ENCODE data around the gene RNF111. TPM values are rescaled to one million over a fixed set of nuclear protein-coding genes. Genes with fewer than 3 reads are reported as not detected.

RNF111 gene
- total RNA-seq, 1 experiment from 2014 or later: 13.3 TPM

GRCh38 chr15:58980351-58980939, 7.0 kb upstream of the RNF111 start:
- Histone ChIP-seq H3F3A (ENCODE audit: low read length, unreplicated experiment) (no peaks in the 10 kb centered on the region), H3K4me1 (ENCODE audit: insufficient read depth, low read length) (no peaks in the 10 kb centered on the region), H3K27me3 (ENCODE audit: low read length) (no peaks in the 10 kb centered on the region), H4K20me1 (ENCODE audit: low read length) (no peaks in the 10 kb centered on the region), H3K4me2 (ENCODE audit: low read length) (no peak overlapping the region), H3K27ac (ENCODE audit: low read length) (no peak overlapping the region), H3K36me3 (ENCODE audit: low read depth, low read length) (no peaks in the 10 kb centered on the region), H2AFZ (ENCODE audit: low read length) (no peak overlapping the region), H3K9me2 (replicated peaks; ENCODE audit: low read length) (no peaks in the 10 kb centered on the region), H3K9me3 (ENCODE audit: low read length) (no peaks in the 10 kb centered on the region), H3K4me3 (ENCODE audit: low read length) (no peak overlapping the region), H3K79me2 (ENCODE audit: low read length) (no peaks in the 10 kb centered on the region), H3K9ac (ENCODE audit: low read length) (no peak overlapping the region)
- ATAC-seq: no peak
- intact Hi-C loops (cut with micrococcal nuclease): loop anchor here (5.0 kb wide), 2 partner anchors 102 to 522 kb away; no protein-coding TSS in a partner anchor
- POLR2A ChIA-PET (ENCODE audit: unreplicated experiment): interaction anchor here (0.7 kb wide), 1 partner anchor 135 kb away, joined by 8 read pairs; no protein-coding TSS in a partner anchor
- DNase-seq: peak; percentile 51
- TF ChIP-seq, protein P1, sequence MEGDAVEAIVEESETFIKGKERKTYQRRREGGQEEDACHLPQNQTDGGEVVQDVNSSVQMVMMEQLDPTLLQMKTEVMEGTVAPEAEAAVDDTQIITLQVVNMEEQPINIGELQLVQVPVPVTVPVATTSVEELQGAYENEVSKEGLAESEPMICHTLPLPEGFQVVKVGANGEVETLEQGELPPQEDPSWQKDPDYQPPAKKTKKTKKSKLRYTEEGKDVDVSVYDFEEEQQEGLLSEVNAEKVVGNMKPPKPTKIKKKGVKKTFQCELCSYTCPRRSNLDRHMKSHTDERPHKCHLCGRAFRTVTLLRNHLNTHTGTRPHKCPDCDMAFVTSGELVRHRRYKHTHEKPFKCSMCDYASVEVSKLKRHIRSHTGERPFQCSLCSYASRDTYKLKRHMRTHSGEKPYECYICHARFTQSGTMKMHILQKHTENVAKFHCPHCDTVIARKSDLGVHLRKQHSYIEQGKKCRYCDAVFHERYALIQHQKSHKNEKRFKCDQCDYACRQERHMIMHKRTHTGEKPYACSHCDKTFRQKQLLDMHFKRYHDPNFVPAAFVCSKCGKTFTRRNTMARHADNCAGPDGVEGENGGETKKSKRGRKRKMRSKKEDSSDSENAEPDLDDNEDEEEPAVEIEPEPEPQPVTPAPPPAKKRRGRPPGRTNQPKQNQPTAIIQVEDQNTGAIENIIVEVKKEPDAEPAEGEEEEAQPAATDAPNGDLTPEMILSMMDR (conservative IDR thresholded peaks at IDR 0.05; ENCODE audit: low read depth, low read length): peak; percentile 60
- no peak for TF ChIP-seq EZH2 (IDR thresholded peaks at IDR 0.05; ENCODE audit: low read length, unreplicated experiment)
- no TSS peak for BruUV-seq (replicated peaks)
- CTCF ChIA-PET: interaction anchor here (0.5 to 1.0 kb wide), 6 partner anchors 19 to 548 kb away, joined by 3 to 6 read pairs (median 4); no protein-coding TSS in a partner anchor

- H3K36me3 ChIP-seq (ENCODE audit: low read depth, low read length): no peaks in the 10 kb centered on the region
- no peaks in the 10 kb centered on the region for H3K9me3 ChIP-seq (ENCODE audit: low read length)
- ChIA-PET POLR2A (ENCODE audit: unreplicated experiment) (interaction anchor here (0.6 kb wide), 1 partner anchor 519 kb away, joined by 5 read pairs; no protein-coding TSS in a partner anchor), CTCF (interaction anchor here (0.6 kb wide), 1 partner anchor 141 kb away, joined by 6 read pairs; no protein-coding TSS in a partner anchor)
- no peak overlapping the region for H3K4me2 ChIP-seq (ENCODE audit: low read length)
- TF ChIP-seq, protein P1 (conservative IDR thresholded peaks at IDR 0.05; ENCODE audit: low read depth, low read length): no peak
- TF ChIP-seq EZH2 (IDR thresholded peaks at IDR 0.05; ENCODE audit: low read length, unreplicated experiment): no peak
- no peak for TF ChIP-seq EZH2phosphoT487 (IDR thresholded peaks at IDR 0.05; ENCODE audit: borderline replicate concordance, low read length)
- DNase-seq (no peak), ATAC-seq (no peak)
- no peaks in the 10 kb centered on the region for H4K20me1 ChIP-seq (ENCODE audit: low read length)
- no peak overlapping the region for H3K27ac ChIP-seq (ENCODE audit: low read length)
- no peaks in the 10 kb centered on the region for H3K79me2 ChIP-seq (ENCODE audit: low read length)
- 0 out of 2 replicates have a peak overlapping the region, but pooled peaks have one; percentile 10 for H2AFZ ChIP-seq (ENCODE audit: low read length)
- no peaks in the 10 kb centered on the region for H3K27me3 ChIP-seq (ENCODE audit: low read length)
- intact Hi-C loops (cut with micrococcal nuclease): loop anchor here (5.0 kb wide), 2 partner anchors 100 to 520 kb away; no protein-coding TSS in a partner anchor
- no peak overlapping the region for H3K4me3 ChIP-seq (ENCODE audit: low read length)
- H3K4me1 ChIP-seq (ENCODE audit: insufficient read depth, low read length): no peaks in the 10 kb centered on the region
- H3K9me2 ChIP-seq (replicated peaks; ENCODE audit: low read length): no peaks in the 10 kb centered on the region
- H3F3A ChIP-seq (ENCODE audit: low read length, unreplicated experiment): no peaks in the 10 kb centered on the region
- H3K9ac ChIP-seq (ENCODE audit: low read length): no peak overlapping the region
- no TSS peak for BruUV-seq (replicated peaks)
Measured at GRCh38 chr15:58981808-58982475, 5.5 kb upstream of the RNF111 start.
